ENCODE measurements around the gene STMN1. TPM values are rescaled to one million over a fixed set of nuclear protein-coding genes. Genes with fewer than 3 reads are reported as not detected.

The STMN1 gene
- total RNA-seq, 4 donors from 2014 or later, result 79.2 to 140 (median 105) TPM

DNA sequence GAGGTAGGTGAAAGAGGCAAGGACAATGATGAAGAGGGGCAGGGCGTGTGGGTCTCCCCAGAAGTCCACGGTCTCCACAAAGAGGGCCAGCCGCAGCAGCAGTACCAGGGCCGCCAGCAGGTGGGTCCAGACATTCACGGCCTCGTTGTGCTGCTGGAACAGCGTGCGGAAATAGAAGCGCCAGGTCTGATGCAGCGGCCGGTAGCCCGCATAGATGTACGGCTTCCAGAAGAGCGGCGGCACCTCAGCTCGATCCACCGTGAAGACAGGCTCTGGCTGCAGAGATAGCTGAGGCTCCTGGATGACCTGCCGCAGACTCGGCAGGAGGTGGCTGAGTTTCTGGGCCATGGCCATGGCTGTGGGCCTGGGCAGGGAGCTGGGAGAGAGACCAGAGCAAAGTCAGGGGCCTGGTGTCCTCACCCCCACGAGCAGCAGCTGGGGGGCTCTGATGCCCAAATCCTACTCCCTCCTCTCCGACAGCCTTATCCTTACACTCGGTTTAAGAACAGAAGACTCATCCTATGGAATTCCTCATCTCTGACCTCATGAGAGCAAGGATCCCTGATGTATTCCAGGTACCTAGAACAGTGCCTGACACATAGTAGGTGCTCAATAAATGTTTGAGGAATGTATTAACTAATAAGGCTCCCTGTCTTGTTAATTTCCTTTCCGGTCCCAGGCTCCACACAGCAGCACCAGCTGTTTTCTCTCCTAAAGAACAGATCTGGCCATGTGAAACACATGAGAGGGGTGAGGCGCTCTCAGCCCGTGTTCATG is 42.5 kb downstream of the STMN1 start:
- TF ChIP-seq EP300 (IDR thresholded peaks at IDR 0.05) (no peak), POLR2A (IDR thresholded peaks at IDR 0.05) (no peak)
- TF ChIP-seq, protein P1, sequence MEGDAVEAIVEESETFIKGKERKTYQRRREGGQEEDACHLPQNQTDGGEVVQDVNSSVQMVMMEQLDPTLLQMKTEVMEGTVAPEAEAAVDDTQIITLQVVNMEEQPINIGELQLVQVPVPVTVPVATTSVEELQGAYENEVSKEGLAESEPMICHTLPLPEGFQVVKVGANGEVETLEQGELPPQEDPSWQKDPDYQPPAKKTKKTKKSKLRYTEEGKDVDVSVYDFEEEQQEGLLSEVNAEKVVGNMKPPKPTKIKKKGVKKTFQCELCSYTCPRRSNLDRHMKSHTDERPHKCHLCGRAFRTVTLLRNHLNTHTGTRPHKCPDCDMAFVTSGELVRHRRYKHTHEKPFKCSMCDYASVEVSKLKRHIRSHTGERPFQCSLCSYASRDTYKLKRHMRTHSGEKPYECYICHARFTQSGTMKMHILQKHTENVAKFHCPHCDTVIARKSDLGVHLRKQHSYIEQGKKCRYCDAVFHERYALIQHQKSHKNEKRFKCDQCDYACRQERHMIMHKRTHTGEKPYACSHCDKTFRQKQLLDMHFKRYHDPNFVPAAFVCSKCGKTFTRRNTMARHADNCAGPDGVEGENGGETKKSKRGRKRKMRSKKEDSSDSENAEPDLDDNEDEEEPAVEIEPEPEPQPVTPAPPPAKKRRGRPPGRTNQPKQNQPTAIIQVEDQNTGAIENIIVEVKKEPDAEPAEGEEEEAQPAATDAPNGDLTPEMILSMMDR (IDR thresholded peaks at IDR 0.05), result no peak
- WGBS, 2 donors, result 88 to 92% methylated on average over 25 of the region's 25 CpGs
- Histone ChIP-seq H3K4me1 (peaks cover 0 to 22% (median 8%) of the 10 kb centered on the region in 4 donors), H3K36me3 (peaks cover 0 to 35% (median 0%) of the 10 kb centered on the region in 3 donors), H3K27me3 (no peaks in the 10 kb centered on the region), H3K4me3 (no peak overlapping the region), H3K9me3 (no peaks in the 10 kb centered on the region), H3K27ac (no peak overlapping the region)
- DNase-seq (ENCODE audit: low spot score in 2 of 2), result no peak

DNA sequence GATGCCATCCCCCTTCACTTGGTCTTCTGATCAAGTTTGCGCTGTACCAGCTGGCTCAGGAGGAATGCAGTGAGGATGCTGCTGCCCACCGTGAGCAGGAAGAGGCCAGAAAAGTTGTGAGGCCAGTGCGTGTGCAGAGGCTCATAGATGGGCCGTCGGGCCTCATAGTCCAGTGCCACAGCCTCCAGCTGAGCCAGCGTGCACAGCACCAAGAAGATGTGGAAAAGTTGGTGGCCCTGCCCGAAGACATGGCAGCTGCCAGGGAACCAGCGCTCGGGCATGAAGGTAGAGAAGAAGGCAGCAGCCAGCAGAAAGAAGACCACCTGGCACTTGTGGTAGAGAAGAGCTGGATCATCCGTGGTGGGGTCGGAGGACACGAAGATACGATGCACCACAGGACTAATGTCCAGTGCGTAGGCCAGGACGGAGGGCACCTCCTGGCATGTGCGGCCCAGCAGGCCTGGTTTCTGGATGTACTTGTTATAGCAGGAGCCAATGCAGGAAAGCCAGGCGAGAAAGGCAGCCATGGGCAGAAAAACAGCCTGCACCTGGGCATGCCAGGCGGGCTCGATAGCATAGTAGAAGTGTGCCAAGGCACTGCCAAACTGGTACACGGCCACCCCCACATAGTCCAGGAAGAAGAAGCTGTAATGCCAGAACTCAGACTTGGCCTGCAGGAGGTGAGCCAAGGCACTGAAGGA is 43.3 kb downstream of the STMN1 start:
- no peaks in the 10 kb centered on the region for H3K9me3 ChIP-seq
- no peak overlapping the region for H3K4me3 ChIP-seq
- H3K36me3 ChIP-seq, result peaks cover 0 to 29% (median 0%) of the 10 kb centered on the region in 3 donors
- TF ChIP-seq POLR2A (IDR thresholded peaks at IDR 0.05) (no peak), EP300 (IDR thresholded peaks at IDR 0.05) (no peak)
- TF ChIP-seq, protein P1 (IDR thresholded peaks at IDR 0.05), result no peak
- 94% methylated on average over 19 to 20 of the region's 20 CpGs for WGBS, 2 donors
- DNase-seq (ENCODE audit: low spot score in 2 of 2), result no peak
- H3K4me1 ChIP-seq, result peaks cover 0 to 24% (median 10%) of the 10 kb centered on the region in 4 donors
- H3K27ac ChIP-seq, result no peak overlapping the region
- H3K27me3 ChIP-seq, result no peaks in the 10 kb centered on the region

DNA sequence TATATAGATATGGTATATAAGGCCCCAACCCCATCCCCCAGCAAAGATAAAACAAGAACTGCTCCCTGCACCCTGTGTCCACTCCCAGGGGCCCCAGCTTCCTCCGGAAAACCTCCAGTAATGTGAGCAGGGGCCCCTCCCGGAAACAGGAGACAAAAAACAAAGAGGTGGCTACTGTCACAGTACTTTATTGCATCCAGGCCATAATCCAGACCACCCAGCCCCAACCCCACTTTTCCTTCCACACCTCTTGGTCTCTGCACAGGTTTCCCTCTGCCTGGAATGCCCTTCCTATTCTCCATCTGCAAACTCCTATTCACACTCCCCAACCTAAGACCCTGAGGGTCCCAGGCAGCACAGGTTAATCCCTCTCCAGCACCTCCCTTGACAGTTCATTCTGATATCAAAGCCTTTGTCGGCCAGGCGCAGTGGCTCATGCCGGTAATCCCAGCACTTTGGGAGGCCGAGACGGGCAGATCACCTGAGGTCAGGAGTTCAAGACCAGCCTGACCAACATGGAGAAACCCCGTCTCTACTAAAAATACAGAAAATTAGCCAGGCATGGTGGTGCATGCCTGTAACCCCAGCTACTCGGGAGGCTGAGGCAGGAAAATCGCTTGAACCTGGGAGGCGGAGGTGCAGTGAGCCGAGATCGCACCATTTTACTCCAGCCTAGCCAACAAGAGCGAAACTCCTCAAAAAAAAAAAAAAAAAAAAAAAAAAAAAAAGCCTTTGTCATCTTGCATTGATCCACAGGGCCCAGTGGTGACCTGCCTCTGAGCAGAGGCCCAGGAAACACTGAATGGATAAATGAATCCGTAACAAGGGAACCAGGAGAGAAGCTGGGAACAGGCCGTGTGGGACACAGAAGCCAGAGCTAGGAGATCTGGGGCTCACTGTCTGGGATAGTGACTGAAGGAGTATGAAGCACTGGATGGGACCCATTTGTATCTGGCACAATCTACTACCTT is 44.6 kb downstream of the STMN1 start:
- 68% methylated on average over 16 of the region's 16 CpGs for WGBS, 2 donors
- Histone ChIP-seq H3K4me3 (no peak overlapping the region), H3K4me1 (peaks cover 0 to 24% (median 10%) of the 10 kb centered on the region in 4 donors), H3K36me3 (peaks cover 0 to 26% (median 0%) of the 10 kb centered on the region in 3 donors), H3K27me3 (no peaks in the 10 kb centered on the region), H3K9me3 (no peaks in the 10 kb centered on the region), H3K27ac (peak overlapping the region in 2 of 4 donors; percentile 23 to 24)
- TF ChIP-seq, protein P1 (IDR thresholded peaks at IDR 0.05), result no peak
- TF ChIP-seq EP300 (IDR thresholded peaks at IDR 0.05) (no peak), POLR2A (IDR thresholded peaks at IDR 0.05) (no peak)
- DNase-seq (ENCODE audit: low spot score in 2 of 2), result no peak

DNA sequence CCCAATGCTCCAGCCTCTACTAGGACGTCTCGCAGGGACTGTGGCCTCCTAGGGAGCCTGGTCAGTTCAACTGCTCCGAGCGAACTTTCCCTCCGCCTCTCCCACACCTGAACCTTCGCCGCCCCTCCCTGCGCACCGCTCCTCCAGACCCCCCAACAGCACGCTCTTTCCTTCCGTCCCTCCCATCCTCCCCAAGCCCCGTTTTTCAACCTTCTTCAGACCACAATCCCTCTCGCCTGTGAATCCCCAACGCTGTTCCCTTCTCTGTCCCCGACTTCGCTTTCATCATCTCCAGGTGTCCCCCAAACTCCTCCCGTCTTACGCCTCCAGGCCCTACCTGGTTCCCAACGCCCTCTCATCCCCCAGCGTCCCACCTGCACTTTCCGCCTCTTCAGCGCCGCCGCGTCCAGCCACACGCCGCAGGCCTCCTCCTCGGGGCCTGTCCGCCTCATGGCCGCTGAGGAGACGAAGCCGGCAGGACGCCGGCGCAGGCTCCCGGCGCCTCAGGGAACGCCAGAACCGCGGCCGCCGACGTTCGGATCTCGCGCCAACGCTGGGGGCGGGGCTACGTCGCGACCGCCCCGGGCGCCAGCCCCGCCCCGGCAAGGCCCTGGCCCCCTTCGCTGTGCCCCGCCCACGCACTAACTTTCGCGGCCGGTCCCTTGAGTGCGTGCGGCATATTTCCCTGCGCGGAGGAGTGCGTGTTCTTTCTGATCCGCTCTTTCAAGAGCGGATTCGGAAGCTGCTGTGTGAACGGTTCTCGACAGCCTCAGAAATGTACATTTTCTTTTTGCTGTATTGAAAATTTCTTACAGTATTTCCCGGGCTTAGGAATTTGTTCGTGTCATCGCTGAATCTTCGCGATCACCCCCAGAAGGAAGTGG is 47.1 kb downstream of the STMN1 start, which contains the start of gene AUNIP:
AUNIP (minus strand) TSS at position 552 of the 884 bp plus-strand sequence; CDS start at position 452, 100 bp downstream.
- H3K9me3 ChIP-seq, result no peaks in the 10 kb centered on the region
- no peaks in the 10 kb centered on the region for H3K27me3 ChIP-seq
- H3K4me3 ChIP-seq, result peak within 1 kb of the TSS; percentile 38 to 61 (median 54)
- DNase-seq (ENCODE audit: low spot score in 2 of 2), result peak; percentile 73 to 78
- peaks cover 0 to 20% (median 0%) of the 10 kb centered on the region in 3 donors for H3K36me3 ChIP-seq
- peak within 1 kb of the TSS; percentile 9 to 90 (median 78) for H3K27ac ChIP-seq
- H3K4me1 ChIP-seq, result peaks cover 0 to 24% (median 10%) of the 10 kb centered on the region in 4 donors
- TF ChIP-seq POLR2A (IDR thresholded peaks at IDR 0.05) (peak; percentile 25 to 60), EP300 (IDR thresholded peaks at IDR 0.05) (peak; percentile 28 to 91)
- TF ChIP-seq, protein P1 (IDR thresholded peaks at IDR 0.05), result peak in 2 of 5 experiments; percentile 8 to 22
- 2% methylated on average over 68 to 71 of the region's 77 CpGs for WGBS, 2 donors
